Ishikawa (cell line): ENCODE data around the gene EGFR.

ENCODE experiments used
- CEBPB ChIP-seq: IDR thresholded peaks from 2 replicates; pipeline ENCODE4 v1.6.1; 2012
- CREB1 ChIP-seq: IDR thresholded peaks from 2 replicates; pipeline ENCODE4 v1.6.1; 2012; ENCODE audit warnings: low read depth
- EGR1 ChIP-seq: IDR thresholded peaks from 2 replicates; pipeline ENCODE4 v1.6.1; 2012
- EP300 ChIP-seq: IDR thresholded peaks from 2 replicates; pipeline ENCODE4 v1.6.1; 2012; ENCODE audit warnings: borderline replicate concordance
- FOXM1 ChIP-seq: IDR thresholded peaks from 2 replicates; pipeline ENCODE4 v1.6.1; 2012; ENCODE audit warnings: low read depth, borderline replicate concordance
- MAX ChIP-seq: IDR thresholded peaks from 2 replicates; pipeline ENCODE4 v1.6.1; 2012
- NFIC ChIP-seq: IDR thresholded peaks from 2 replicates; pipeline ENCODE4 v1.6.1; 2012
- RAD21 ChIP-seq: IDR thresholded peaks from 2 replicates; pipeline ENCODE4 v1.6.1; 2012; ENCODE audit warnings: low read depth
- REST ChIP-seq: IDR thresholded peaks from 2 replicates; pipeline ENCODE4 v1.6.1; 2012; ENCODE audit warnings: low read depth, mild to moderate bottlenecking
- TAF1 ChIP-seq: IDR thresholded peaks from 2 replicates; pipeline ENCODE4 v1.6.1; 2012; ENCODE audit warnings: low read depth, mild to moderate bottlenecking
- TCF12 ChIP-seq: IDR thresholded peaks from 2 replicates; pipeline ENCODE4 v1.6.1; 2012; ENCODE audit warnings: low read depth
- TEAD4 ChIP-seq: IDR thresholded peaks from 2 replicates; pipeline ENCODE4 v1.6.1; 2012
- USF1 ChIP-seq: IDR thresholded peaks from 2 replicates; pipeline ENCODE4 v1.6.1; 2012
- YY1 ChIP-seq: IDR thresholded peaks from 2 replicates; pipeline ENCODE4 v1.6.1; 2012; ENCODE audit warnings: low read depth
- ZBTB7A ChIP-seq: IDR thresholded peaks from 2 replicates; pipeline ENCODE4 v1.6.1; 2012; ENCODE audit warnings: low read depth

The EGFR gene

DNA sequence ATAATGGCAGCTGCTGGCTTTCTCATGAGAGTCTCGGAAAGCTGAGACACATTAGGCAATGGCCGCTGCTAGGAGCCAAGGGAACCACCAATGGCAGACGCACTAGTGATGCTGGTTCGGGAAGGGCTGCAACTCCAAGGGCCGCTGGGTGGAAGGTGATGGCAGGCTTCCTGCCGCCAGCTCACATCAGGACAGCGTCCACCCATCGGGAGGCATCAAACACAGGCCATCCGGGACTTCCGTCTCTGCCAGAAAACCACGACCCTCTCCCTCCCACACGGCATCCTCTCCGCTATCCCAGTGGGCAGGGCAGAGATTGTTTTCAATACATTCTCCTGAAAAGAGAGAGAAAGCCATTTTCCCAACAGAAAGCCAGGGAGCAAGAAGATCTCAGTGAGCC lies 27.5 kb upstream of the EGFR start:
- TF ChIP-seq REST = no peak
- no peak for TF ChIP-seq TCF12
- no peak for TF ChIP-seq MAX
- TF ChIP-seq FOXM1 = no peak
- no peak for TF ChIP-seq USF1
- no peak for TF ChIP-seq ZBTB7A
- no peak for TF ChIP-seq RAD21
- no peak for TF ChIP-seq NFIC
- TF ChIP-seq TEAD4 = no peak
- TF ChIP-seq EGR1 = no peak

DNA sequence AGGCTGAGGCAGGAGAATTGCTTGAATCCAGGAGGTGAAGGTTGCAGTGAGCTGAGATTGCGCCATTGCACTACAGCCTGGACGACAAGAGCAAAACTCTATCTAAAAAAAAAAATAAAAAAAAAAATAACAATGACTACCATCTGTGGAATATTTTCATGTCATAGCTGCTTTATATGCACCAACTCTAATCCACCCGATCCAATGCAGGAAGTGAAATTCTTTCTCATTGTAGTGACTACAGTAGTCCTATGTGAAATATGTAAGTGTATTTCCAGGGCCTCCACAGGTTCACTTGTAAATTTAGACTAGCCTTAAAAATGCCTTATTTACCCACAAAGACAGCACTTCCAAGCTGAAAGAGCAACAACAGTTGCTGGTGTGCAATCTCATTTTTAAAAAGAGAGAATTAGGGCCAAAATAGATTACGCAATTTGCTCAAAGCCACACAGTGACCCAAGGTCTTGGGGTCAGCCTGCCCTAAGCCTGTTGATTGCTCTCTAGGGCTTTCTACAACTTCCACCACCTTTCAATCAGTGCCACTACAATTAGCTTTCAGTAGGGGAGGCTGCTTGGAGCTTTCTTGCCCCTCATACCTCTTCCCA lies 25.8 kb upstream of the EGFR start:
- TF ChIP-seq ZBTB7A (no peak), CEBPB (peak; percentile 84), REST (no peak)

- TF ChIP-seq FOXM1 (no peak), USF1 (0 out of 2 replicates have a peak, but pooled peaks have one; percentile 9), MAX (0 out of 2 replicates have a peak, but pooled peaks have one; percentile 28), REST (no peak), TCF12 (no peak), YY1 (no peak), EP300 (no peak), EGR1 (no peak)
Observed at GRCh38 chr7:54995166-54995565, 23.7 kb upstream of the EGFR start.

DNA sequence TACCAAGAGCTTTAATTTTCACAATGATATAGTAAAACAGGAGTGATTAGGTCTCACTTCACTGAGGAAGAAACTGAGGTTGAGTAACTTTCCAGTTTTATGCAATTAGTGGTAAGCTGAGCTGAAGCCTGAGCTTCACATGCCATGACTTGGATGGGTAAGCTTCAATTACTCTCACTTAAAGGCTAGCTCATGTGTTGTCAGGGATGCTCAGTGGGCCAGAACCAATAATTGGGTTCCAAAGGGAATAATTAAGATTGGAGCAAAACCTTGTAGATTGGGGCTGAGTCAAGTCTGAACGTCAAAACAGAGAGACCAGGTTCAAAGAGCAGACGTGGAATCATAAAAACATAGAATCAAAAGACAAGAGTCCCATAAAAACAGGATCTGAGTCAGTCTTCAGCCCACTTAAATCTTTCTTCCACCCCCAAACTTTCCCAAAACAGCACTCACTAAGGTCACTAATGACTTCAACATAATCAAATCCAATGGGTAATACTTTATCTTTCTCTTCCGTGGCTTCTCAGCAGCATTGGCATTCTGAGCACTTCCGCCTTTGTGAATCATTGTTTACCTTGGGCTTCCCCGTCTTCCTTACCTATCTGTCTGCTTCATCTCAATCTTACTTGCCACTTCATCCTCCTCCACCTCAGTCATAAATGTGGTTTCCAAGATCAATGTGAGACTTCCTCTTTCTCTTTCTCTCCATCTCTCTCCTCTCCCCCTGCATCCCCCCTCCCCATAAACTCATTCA lies 23.0 kb upstream of the EGFR start:
- TF ChIP-seq TAF1 = no peak
- TF ChIP-seq FOXM1 = no peak
- TF ChIP-seq TCF12 = no peak
- TF ChIP-seq NFIC = no peak
- TF ChIP-seq CEBPB = no peak
- TF ChIP-seq TEAD4 = no peak
- TF ChIP-seq MAX = no peak
- no peak for TF ChIP-seq ZBTB7A
- no peak for TF ChIP-seq EGR1
- TF ChIP-seq REST = no peak
- no peak for TF ChIP-seq CREB1
- no peak for TF ChIP-seq EP300
- TF ChIP-seq USF1 = no peak
- TF ChIP-seq YY1 = no peak
- TF ChIP-seq RAD21 = no peak
